Activated CD8-positive, alpha-beta memory T cell treated with anti-CD3 and anti-CD28 coated beads for 24 hours (primary cell): Measurements from ENCODE around the gene USP3.

Experiments
- DNase-seq: peaks from one replicate; pipeline ENCODE4 v3.0.0-alpha.2; 2020

Gene USP3

GRCh38 chr15:63478243-63478642, 26.1 kb upstream of the USP3 start:
- no peak for DNase-seq

DNA sequence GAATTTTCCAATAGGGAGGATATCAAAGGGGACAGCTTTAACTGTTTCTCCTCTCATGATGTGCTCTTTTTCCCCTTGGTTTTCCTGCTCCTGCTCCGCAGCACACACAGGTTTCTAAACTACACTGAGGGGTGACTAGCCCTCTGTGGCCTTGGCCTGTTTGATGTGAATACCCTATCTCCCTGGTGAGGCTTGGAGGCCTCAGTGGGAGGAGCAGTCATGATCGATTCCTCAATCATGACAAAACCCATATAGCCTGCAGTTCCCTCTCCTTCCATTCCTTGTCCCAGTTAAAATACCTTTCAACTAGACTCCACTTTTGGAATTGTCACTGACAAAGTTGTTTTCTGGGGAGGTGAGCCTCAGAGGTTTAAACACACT, 24.0 kb upstream of the USP3 start:
- DNase-seq: no peak

DNA sequence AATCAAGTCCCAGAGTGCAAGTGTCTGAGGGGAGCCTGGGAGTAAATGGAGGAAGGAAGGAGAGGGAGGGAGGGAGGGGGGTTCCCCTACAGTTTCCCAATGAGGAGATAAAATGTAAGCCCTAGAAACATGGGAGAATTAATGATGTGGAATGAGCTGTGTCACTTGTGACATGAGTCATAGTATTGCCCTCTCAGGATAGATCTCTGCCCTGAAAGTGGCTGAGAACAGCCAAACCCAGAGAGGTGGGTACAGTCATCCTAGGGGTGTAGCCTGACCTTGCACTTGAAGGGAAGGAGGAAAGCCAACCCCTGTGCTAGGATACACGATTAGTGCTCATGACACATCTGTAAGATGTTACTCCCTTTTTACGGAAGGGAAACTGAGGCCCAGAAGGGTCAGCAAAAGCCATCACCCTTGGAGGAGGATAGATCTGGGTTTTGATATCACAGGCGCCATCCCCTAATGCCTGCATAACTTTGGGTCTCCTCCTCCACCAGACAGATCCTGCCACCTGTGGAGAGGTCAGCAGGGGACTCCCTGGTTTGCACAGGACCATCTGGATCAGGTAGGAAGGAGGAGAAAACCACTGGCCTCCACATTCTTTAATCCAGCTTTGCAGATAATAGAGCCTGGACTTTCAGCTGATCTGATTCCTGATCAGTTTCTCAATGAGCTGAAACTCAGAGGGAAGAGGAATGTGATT, 23.1 kb upstream of the USP3 start:
- DNase-seq: no peak

GRCh38 chr15:63482874-63483323, 21.5 kb upstream of the USP3 start:
- no peak for DNase-seq

GRCh38 chr15:63483521-63484371, 20.6 kb upstream of the USP3 start:
- no peak for DNase-seq

GRCh38 chr15:63484433-63485186, 19.8 kb upstream of the USP3 start:
- DNase-seq: no peak

DNA sequence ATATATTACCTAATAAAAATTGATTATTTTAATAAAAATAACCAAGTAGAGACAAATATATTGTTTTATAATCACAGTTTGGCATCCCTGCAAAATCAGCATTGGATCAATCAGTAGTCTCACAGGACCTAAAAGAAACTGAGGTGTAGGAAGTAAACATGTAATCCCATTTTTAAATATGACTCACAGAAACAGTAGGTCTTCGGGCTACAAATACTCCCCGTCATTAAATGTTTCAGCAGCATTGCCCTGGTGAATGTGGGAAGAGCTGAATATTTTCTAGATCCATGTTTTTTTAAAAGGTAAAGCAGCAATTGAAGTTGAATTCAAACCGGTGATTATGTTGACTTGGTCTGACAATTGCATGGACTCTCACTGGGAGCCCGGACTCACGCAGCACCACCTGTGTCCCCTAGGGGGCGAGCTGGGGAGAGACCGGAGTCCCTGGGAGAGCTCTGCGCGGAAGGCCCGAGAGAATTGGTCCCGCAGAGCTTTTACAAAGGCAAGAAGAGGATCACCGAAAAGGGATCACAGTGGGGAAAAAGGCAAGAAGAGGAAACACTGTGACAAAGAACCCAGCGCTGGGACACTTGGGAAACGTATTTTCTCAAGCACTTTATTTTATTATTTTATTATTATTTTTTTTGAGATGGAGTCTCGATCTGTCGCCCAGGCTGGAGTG, 17.2 kb upstream of the USP3 start:
- DNase-seq: peak; percentile 97

DNA sequence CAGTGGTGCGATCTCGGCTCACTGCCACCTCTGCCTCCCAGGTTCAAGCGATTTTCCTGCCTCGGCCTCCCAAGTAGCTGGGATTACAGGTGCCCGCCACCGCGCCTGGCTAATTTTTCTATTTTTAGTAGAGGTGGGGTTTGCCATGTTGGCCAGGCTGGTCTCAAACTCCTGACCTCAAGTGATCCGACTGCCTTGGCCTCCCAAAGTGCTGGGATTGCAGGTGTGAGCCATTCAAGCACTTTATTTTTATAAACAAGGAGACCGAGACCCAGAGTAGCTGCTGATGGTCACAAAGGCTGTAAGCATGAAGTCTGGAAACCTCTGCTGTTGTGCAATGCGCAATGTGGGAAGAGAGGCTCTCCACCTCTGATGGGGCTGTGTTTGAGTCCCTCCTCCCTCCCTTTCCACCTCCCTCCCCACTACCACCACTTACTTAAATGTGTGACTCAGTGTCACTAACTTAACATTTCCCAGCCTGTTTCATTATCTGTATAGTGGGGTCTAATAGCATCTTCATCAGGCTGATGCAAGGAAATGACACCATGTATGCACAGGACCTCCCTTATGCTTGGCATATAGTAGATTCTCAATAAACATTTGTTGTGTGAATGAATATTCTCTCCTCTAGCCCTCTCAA, 16.5 kb upstream of the USP3 start:
- peak; percentile 53 for DNase-seq

DNA sequence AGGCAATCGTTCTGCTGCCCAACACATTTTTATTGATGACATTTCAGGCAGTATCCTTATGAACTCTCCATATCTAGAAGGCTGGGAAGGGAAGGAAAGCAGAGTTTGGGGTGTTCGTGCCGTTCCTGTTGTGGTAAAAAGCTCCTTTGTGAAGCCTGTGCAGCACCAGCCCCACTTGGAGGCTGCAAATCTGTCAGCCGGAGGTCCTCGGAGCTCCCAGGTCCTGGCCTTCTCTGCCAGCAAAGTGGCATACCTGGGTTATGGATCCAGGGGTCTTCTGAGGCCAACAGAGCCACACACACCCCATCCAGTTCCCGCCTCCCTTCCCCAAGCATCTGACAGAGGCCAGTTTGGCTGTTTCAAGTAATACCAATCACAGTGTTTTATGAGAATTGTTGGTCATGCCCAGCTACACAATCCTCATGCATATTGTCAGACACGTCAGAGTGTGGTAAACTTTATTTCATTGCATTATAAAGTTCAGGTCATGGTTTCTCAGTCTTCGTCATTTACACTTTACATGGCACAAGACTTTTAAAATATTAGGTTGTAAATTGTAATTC, 15.9 kb upstream of the USP3 start:
- DNase-seq: peak; percentile 48

DNA sequence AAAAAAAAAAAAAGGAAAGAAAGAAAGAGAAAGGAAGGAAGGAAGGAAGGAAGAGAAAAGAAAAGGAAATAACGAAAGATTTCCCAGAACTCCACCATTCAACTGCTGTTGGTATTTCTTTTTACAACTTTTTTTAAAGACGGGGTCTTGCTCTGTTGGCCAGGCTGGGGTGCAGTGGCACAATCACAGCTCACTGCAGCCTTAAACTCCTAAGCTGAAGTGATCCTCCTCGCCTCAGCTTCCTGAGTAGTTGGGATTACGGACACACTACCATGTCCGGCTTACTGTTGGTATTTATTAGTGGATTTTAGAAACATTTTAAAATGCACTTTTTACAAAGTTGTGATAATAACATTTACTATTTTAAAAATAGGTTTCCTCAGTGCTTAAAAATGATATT, 15.0 kb upstream of the USP3 start:
- DNase-seq: no peak

DNA sequence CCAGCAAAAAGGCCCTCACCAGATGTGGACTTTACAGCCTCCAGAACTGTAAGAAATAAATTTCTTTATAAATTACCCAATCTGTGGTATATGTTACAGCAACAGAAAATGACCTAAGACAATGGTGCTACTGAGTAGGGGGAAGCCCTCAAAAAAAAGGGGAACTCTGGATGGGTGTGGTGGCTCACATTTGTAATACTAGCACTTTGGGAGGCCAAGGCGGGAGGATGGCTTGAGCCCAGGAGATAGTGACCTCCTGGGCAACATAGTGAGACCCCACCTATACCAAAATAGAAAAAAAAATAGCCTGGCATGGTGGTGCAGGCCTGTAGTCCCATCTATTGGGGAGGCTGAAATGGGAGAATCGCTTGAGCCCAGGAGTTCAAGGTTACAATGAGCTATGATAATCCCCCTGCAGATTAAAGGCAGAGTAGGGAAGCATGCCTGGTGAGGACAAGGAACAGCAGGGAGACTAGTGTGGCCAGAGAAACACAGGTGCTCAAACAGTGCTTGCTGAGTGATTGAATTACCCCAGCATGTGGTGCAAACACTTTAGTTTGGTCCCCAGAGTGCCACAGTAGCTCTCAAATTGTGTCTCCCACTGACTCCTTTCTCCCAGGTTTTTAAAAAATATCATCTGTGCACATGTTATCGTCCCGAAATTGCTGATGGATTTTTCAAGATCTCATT, 13.9 kb upstream of the USP3 start:
- no peak for DNase-seq

- peak; percentile 54 for DNase-seq
Observed at GRCh38 chr15:63491116-63491827, 13.1 kb upstream of the USP3 start.

DNA sequence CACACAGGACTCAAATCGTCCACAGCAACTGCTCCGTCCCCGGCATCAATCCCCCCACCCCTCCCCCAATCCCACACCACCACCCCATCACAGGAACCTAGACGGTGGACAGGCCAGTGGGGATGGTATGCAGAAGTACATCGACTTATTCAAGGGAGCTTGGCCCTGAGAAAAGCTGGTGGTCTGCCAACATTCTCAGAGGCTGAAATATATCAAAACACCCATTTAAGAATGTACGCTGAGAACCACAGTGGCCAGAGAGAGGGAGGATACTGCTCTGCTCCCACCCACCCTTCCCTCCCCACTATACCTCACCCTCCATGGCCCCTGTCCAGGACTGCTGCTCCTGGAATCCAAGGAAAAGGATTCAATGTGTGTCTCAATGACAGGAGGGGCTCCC, 12.4 kb upstream of the USP3 start:
- DNase-seq: no peak

DNA sequence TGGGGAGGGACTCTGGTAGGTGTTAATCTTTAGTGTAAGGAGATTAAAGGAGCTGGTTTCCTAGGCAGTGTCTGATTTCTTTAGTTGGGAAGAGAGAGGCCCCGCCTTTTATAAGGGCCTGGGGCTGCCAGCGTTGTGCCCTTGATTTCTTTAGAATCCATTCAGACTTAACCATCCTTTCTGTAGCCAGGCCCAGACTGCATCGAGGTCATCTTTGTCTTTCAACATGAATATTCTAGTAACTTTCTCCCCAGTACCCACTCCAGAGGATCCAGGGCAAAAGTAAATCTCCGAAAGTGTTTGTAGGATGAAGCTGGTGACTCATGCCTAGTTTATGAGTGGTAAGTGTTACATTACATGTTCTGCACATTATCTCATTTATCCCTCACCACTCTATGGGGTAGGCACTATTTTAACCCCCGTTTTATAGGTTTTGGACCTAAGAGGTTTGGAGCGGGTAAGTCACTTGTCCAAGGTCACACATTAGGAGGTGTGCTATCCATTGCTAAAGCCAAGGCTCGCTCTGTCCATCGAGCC, 11.8 kb upstream of the USP3 start:
- DNase-seq: no peak

DNA sequence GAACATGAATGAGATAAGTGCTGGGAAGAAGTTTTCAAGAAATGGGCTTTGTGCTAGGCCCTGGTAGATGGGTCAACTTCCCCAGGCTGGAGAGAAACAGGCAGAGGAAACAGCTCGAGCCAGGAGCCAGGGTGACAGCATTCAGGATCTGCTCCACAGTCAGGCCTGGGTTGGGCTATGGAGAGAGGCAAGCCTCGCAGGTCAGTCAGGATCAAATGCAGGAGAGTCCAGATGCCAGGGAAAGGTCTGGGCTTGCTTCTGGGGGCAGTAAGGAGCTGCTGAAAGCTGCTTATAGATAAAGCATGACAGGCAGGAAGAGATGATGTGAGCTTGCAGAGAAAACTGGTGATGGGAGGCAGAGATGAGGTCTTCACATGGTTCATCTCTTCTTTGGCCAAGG, 11.0 kb upstream of the USP3 start:
- peak; percentile 53 for DNase-seq

- DNase-seq: peak; percentile 62
Observed at GRCh38 chr15:63494408-63494807, 10.0 kb upstream of the USP3 start.

GRCh38 chr15:63495343-63495742, 9.1 kb upstream of the USP3 start:
- DNase-seq: no peak

GRCh38 chr15:63495780-63496488, 8.5 kb upstream of the USP3 start:
- DNase-seq: peak; percentile 53

DNA sequence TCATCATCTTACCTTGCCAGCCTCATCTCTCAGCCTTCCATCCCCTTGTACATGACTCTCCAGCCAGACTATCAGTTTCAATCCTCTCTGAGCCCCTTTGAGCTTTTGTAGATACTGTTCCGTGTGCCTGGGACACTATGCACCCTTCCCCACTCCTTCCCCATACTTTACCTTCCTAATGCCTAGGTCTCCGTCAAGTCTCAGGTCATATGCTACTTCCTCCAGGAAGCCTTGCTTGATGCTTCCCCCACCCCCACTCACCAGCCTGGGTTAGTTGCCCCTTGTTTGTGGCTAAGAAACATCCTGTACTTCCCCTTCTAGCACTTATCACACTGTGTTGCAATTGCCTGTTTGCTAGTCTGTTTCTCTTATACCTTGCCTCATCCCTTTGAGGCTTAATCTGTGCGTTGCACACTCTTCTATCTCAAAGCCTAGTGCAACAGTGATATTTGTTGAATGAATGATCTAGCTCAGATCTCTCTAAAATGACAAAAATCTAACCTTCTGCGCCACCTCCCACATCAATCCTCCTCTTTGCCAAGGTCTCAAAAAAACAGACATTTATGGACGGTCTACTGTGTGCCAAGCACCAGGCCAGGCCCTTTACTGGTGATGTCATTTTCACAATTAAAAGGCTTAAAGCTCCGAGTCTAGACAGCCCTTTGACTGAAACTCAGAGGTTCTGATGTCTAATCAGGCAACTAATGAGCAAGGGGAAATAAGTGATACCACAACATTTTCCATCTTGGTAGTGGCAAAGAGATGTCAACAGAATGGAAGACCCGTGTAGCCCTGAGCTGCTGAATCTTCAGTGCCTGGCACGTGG, 6.5 kb upstream of the USP3 start:
- DNase-seq: peak; percentile 82
